GM12865 (cell line): ENCODE measurements around the gene ARMCX5.

Source experiments
- DNase-seq: peaks from one replicate; pipeline ENCODE4 v3.0.0; 2010; ENCODE audit warnings: low read depth
- H3K4me3 ChIP-seq: 2 replicates; pipeline ENCODE4 v1.5.1; 2011; ENCODE audit warnings: mild to moderate bottlenecking, low read depth, low read length, control low read depth
- TF ChIP-seq, protein P1 (sequence below): IDR thresholded peaks from 2 replicates; pipeline ENCODE4 v1.5.1; 2011; ENCODE audit warnings: low read length, control low read depth, low read depth, inconsistent platforms; ENCODE audit not compliant: insufficient read depth; ENCODE audit errors: missing control alignments

ARMCX5 gene

GRCh38 chrX:102599084-102599950 is at the start of gene ARMCX5:
Gene ARMCX5 (plus strand): TSS chrX:102599515. CDS start chrX:102602142, 2,627 bp downstream.
- peak within 1 kb of the TSS; percentile 73 for H3K4me3 ChIP-seq
- TF ChIP-seq, protein P1, sequence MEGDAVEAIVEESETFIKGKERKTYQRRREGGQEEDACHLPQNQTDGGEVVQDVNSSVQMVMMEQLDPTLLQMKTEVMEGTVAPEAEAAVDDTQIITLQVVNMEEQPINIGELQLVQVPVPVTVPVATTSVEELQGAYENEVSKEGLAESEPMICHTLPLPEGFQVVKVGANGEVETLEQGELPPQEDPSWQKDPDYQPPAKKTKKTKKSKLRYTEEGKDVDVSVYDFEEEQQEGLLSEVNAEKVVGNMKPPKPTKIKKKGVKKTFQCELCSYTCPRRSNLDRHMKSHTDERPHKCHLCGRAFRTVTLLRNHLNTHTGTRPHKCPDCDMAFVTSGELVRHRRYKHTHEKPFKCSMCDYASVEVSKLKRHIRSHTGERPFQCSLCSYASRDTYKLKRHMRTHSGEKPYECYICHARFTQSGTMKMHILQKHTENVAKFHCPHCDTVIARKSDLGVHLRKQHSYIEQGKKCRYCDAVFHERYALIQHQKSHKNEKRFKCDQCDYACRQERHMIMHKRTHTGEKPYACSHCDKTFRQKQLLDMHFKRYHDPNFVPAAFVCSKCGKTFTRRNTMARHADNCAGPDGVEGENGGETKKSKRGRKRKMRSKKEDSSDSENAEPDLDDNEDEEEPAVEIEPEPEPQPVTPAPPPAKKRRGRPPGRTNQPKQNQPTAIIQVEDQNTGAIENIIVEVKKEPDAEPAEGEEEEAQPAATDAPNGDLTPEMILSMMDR: no peak
- peak; percentile 88 for DNase-seq

DNA sequence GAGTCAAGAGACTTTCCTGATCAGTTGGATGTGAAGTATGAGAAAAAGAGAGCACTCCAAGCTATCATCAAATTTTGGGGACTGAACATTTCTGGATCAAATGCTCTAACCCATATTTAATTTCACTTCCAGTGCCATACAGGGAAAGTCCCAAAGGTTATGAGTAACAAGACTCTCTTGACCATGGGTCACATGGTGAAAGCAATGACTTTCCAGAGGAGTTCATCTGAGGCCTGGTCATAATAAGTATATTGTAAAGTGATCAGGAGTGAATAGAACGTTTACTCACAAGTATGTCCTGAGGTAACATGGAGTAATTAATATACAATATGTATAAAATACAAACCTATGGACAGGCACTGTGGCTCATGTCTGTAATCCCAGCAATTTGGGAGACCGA is 40.7 kb upstream of the ARMCX5 start:
- DNase-seq: no peak
- H3K4me3 ChIP-seq: no peak overlapping the region
- TF ChIP-seq, protein P1: no peak

GRCh38 chrX:102560423-102561068 is 38.8 kb upstream of the ARMCX5 start:
- no peak overlapping the region for H3K4me3 ChIP-seq
- TF ChIP-seq, protein P1: no peak
- DNase-seq: no peak

DNA sequence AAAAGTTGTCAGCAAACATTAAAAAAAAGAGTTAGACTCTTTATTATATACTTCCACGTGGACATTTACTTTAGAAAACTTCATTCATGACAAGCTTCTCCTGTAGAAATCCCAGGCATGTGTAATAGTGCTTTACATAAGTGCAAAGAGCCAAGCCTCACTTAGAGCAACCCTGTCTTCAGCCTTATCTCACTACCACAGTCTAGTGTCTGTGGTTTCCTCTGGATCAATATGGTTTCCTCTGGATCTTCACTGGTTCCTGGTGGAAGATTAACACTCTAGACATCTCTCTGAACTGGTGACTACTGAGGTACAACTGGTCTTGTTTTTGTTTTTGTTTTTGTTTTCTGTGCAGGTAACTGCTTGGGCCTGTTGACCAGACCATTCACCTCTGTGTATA is 18.4 kb upstream of the ARMCX5 start:
- DNase-seq: no peak
- TF ChIP-seq, protein P1: no peak
- no peak overlapping the region for H3K4me3 ChIP-seq

GRCh38 chrX:102593367-102593766 is 5.9 kb upstream of the ARMCX5 start:
- TF ChIP-seq, protein P1: no peak
- DNase-seq: no peak

GRCh38 chrX:102599951-102600579 is 750 bp downstream of the ARMCX5 start:
- no peak for DNase-seq
- peak overlapping the region; percentile 73 for H3K4me3 ChIP-seq
- TF ChIP-seq, protein P1: no peak

More at GRCh38 chrX:102593367-102593766, 5.9 kb upstream of the ARMCX5 start:
- no peak overlapping the region for H3K4me3 ChIP-seq
